NCI-H187 treated with DMSO at 0.1 percent for 48 hours (cell line): Measurements from ENCODE around the gene HS3ST2.
"Not testable (repeated sequence)": the region's sequence is repeated elsewhere in the genome, so short reads cannot be mapped to it uniquely, and the experiment has no call there.

Experiments used
- DNase-seq: peaks from one replicate; lab custom pipeline; 2025; lab: John Stamatoyannopoulos, UW

HS3ST2 gene

GRCh38 chr16:22878955-22879354 is 65.0 kb downstream of the HS3ST2 start:
- DNase-seq, result no peak

- no peak for DNase-seq
These were observed 65.5 kb downstream of the HS3ST2 start for GRCh38 chr16:22879466-22879865.

GRCh38 chr16:22882981-22883380 is 69.0 kb downstream of the HS3ST2 start:
- no peak for DNase-seq

- no peak for DNase-seq
These were observed 72.0 kb downstream of the HS3ST2 start for GRCh38 chr16:22885951-22886350.

GRCh38 chr16:22886927-22887326 is 73.0 kb downstream of the HS3ST2 start:
- no peak for DNase-seq

GRCh38 chr16:22887445-22887844 is 73.5 kb downstream of the HS3ST2 start:
- no peak for DNase-seq

- no peak for DNase-seq
These were observed 74.8 kb downstream of the HS3ST2 start for GRCh38 chr16:22888791-22889190.

GRCh38 chr16:22890976-22891375 is 77.0 kb downstream of the HS3ST2 start:
- no peak for DNase-seq

- DNase-seq, result no peak
These were observed 83.2 kb downstream of the HS3ST2 start for GRCh38 chr16:22897184-22897583.

- DNase-seq, result no peak
These were observed 84.2 kb downstream of the HS3ST2 start for GRCh38 chr16:22898131-22898530.

GRCh38 chr16:22898874-22899348 is 84.9 kb downstream of the HS3ST2 start:
- DNase-seq, result no peak

GRCh38 chr16:22899567-22899966 is 85.6 kb downstream of the HS3ST2 start:
- DNase-seq, result not testable (repeated sequence)

- DNase-seq, result no peak
These were observed 86.9 kb downstream of the HS3ST2 start for GRCh38 chr16:22900863-22901262.

GRCh38 chr16:22901563-22901962 is 87.6 kb downstream of the HS3ST2 start:
- DNase-seq, result no peak

- DNase-seq, result no peak
These were observed 89.8 kb downstream of the HS3ST2 start for GRCh38 chr16:22903716-22904115.

GRCh38 chr16:22912654-22913053 is 98.7 kb downstream of the HS3ST2 start:
- no peak for DNase-seq

GRCh38 chr16:22915003-22915402 is 101.0 kb downstream of the HS3ST2 start:
- DNase-seq, result no peak

- DNase-seq, result no peak
These were observed 109.5 kb downstream of the HS3ST2 start for GRCh38 chr16:22923491-22923890.

- no peak for DNase-seq
These were observed 110.5 kb downstream of the HS3ST2 start for GRCh38 chr16:22924492-22924891.

GRCh38 chr16:22926105-22926751 is 112.3 kb downstream of the HS3ST2 start:
- DNase-seq, result no peak

- no peak for DNase-seq
These were observed 113.3 kb downstream of the HS3ST2 start for GRCh38 chr16:22927306-22927705.

- no peak for DNase-seq
These were observed 115.0 kb downstream of the HS3ST2 start for GRCh38 chr16:22928882-22929435.

- DNase-seq, result no peak
These were observed 115.5 kb downstream of the HS3ST2 start for GRCh38 chr16:22929461-22929860.
